Neural cell (in vitro differentiated cells): Measurements from ENCODE around the gene FNDC7.

ENCODE experiments used
- CTCF ChIP-seq: fragments of 450-650 bp; IDR thresholded peaks from 2 replicates; pipeline ENCODE4 v1.5.1; 2014; ENCODE audit warnings: antibody characterized with exemption, mild to moderate bottlenecking, moderate library complexity; ENCODE audit not compliant: poor library complexity, severe bottlenecking
- EP300 ChIP-seq: fragments of 450-650 bp; conservative IDR thresholded peaks from 2 replicates; pipeline ENCODE4 v1.6.1; 2014; ENCODE audit warnings: antibody characterized with exemption, mild to moderate bottlenecking, moderate library complexity; ENCODE audit not compliant: poor library complexity, severe bottlenecking
- EZH2 ChIP-seq: fragments of 200-600, 300-800 bp; shearing (Covaris generic), sonication (generic); IDR thresholded peaks from 2 replicates; pipeline ENCODE4 v1.6.1; 2014; ENCODE audit warnings: antibody characterized with exemption, low read length, borderline replicate concordance, mild to moderate bottlenecking; ENCODE audit not compliant: insufficient read depth, poor library complexity, severe bottlenecking
- MXI1 ChIP-seq: fragments of 450-650 bp; conservative IDR thresholded peaks from 2 replicates; pipeline ENCODE4 v1.6.1; 2014; ENCODE audit warnings: antibody characterized with exemption, mild to moderate bottlenecking; ENCODE audit not compliant: poor library complexity, severe bottlenecking
- POLR2AphosphoS5 ChIP-seq: IDR thresholded peaks from 2 replicates; pipeline ENCODE4 v1.6.1; 2012
- RAD21 ChIP-seq: fragments of 450-650 bp; conservative IDR thresholded peaks from 2 replicates; pipeline ENCODE4 v1.6.1; 2014; ENCODE audit warnings: antibody characterized with exemption, mild to moderate bottlenecking, moderate library complexity
- REST ChIP-seq: IDR thresholded peaks from 2 replicates; pipeline ENCODE4 v1.6.1; 2012; ENCODE audit warnings: borderline replicate concordance
- SMC3 ChIP-seq: fragments of 450-650 bp; conservative IDR thresholded peaks from 2 replicates; pipeline ENCODE4 v1.6.1; 2014; ENCODE audit warnings: antibody characterized with exemption, mild to moderate bottlenecking, moderate library complexity; ENCODE audit not compliant: poor library complexity
- TAF1 ChIP-seq: IDR thresholded peaks from 2 replicates; pipeline ENCODE4 v1.6.1; 2012; ENCODE audit warnings: low read depth

GRCh38 chr1:108732398-108732797 lies 19.7 kb downstream of the FNDC7 start:
- TF ChIP-seq CTCF (no peak), REST (no peak), EZH2 (no peak), POLR2AphosphoS5 (no peak), EP300 (no peak), TAF1 (no peak), SMC3 (no peak), MXI1 (no peak), RAD21 (no peak)
